Brain microvascular endothelial cell (primary cell): ENCODE data around the gene HTR3D.

Source experiments
- DNase-seq: peaks from one replicate; pipeline ENCODE4 v3.0.0-alpha.2; 2020
- H3K27ac ChIP-seq: fragments of 250-450 bp; sonication (Bioruptor Pico); 2 replicates; pipeline ENCODE4 v1.5.1; 2020; ENCODE audit warnings: mild to moderate bottlenecking, moderate library complexity
- H3K27me3 ChIP-seq: fragments of 250-450 bp; sonication (Bioruptor Pico); replicated peaks from 2 replicates; pipeline ENCODE4 v1.5.1; 2020; ENCODE audit warnings: mild to moderate bottlenecking
- H3K36me3 ChIP-seq: fragments of 250-450 bp; sonication (Bioruptor Pico); replicated peaks from 2 replicates; pipeline ENCODE4 v1.5.1; 2020; ENCODE audit warnings: mild to moderate bottlenecking
- H3K4me3 ChIP-seq: 2 replicates; pipeline ENCODE4 v1.5.1; 2011; ENCODE audit warnings: low read depth, mild to moderate bottlenecking, control low read depth, low read length, moderate library complexity
- in situ Hi-C: cut with HindIII; loops from 2 replicates; pipeline ENCODE4 v1.10.0; 2017; ENCODE audit warnings: low sequenced_read_pairs, low pct_ligation_motif_present
- TF ChIP-seq, protein P1 (sequence below): IDR thresholded peaks from 2 replicates; pipeline ENCODE4 v1.5.1; 2011; ENCODE audit warnings: low read depth, mild to moderate bottlenecking, moderate library complexity, low read length, control low read depth, inconsistent platforms; ENCODE audit errors: missing control alignments

The HTR3D gene

DNA sequence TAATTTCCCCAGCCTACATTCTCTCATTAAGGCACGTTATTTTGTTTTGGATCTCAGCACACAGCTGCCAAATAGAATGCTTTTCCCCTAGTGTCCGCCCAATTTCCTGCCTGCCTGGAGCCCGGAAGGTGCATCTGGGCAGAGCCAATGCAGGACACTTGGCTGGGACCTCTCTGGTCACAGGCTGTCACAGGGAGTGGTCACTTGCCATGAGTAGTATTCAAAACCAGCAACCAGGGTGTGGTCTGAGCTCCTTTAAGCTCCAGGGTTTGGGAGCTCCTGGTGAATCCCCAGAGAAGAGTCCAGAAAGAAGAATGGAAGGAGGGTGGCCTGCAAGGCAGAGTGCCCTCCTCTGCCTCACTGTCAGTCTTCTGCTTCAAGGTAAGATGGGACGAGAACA, 21.2 kb downstream of the HTR3D start, which contains the start of gene HTR3C:
Gene HTR3C, plus strand, starts transcription at position 281 of the 400 bp plus-strand sequence. Its CDS starts 34 bp downstream, at position 315.
- Histone ChIP-seq H3K27me3 (no peaks in the 10 kb centered on the region), H3K27ac (no peak within 1 kb of the TSS), H3K36me3 (no peaks in the 10 kb centered on the region), H3K4me3 (no peak within 1 kb of the TSS)
- TF ChIP-seq, protein P1, sequence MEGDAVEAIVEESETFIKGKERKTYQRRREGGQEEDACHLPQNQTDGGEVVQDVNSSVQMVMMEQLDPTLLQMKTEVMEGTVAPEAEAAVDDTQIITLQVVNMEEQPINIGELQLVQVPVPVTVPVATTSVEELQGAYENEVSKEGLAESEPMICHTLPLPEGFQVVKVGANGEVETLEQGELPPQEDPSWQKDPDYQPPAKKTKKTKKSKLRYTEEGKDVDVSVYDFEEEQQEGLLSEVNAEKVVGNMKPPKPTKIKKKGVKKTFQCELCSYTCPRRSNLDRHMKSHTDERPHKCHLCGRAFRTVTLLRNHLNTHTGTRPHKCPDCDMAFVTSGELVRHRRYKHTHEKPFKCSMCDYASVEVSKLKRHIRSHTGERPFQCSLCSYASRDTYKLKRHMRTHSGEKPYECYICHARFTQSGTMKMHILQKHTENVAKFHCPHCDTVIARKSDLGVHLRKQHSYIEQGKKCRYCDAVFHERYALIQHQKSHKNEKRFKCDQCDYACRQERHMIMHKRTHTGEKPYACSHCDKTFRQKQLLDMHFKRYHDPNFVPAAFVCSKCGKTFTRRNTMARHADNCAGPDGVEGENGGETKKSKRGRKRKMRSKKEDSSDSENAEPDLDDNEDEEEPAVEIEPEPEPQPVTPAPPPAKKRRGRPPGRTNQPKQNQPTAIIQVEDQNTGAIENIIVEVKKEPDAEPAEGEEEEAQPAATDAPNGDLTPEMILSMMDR, result no peak
- DNase-seq, result no peak
- in situ Hi-C loops, result no loop called here

DNA sequence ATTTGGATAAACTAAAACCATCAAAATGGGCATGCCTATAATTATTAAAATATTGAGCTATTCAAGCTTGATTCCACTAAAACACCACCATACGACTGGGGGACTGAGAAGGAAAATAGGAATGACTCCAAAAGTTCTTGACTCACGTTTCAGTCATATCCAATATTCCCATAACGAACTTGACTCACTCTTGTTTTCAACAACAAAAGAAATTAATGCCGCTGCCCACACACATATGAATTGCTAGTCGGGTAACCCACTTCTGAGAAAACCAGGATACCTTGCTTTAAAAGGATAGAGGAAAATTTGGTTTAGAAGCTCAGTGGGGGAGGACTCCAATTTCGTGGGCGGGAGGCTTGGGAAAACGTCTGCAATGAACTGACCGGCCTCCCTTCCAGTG, 26.5 kb downstream of the HTR3D start:
- Histone ChIP-seq H3K4me3 (no peak overlapping the region), H3K27ac (no peak overlapping the region), H3K36me3 (no peaks in the 10 kb centered on the region), H3K27me3 (no peaks in the 10 kb centered on the region)
- TF ChIP-seq, protein P1, result no peak
- no peak for DNase-seq
- in situ Hi-C loops, result no loop called here

DNA sequence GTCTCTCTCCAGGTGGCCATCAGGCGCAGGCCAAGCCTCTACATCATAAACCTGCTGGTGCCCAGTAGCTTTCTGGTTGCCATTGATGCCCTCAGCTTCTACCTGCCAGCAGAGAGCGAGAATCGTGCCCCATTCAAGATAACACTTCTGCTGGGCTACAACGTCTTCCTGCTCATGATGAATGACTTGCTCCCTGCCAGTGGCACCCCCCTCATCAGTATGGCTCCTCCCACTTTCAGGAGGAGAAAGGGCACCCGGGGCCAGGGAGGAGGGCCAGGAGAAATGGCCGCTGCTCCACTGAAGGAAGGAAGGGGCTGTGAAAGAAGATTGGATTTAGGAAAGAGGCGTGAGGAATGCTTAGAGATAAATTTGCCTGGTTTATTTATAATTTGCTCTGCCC, 27.9 kb downstream of the HTR3D start:
- Histone ChIP-seq H3K27me3 (no peaks in the 10 kb centered on the region), H3K36me3 (no peaks in the 10 kb centered on the region), H3K27ac (no peak overlapping the region), H3K4me3 (no peak overlapping the region)
- in situ Hi-C loops, result no loop called here
- DNase-seq, result no peak
- TF ChIP-seq, protein P1, result no peak

DNA sequence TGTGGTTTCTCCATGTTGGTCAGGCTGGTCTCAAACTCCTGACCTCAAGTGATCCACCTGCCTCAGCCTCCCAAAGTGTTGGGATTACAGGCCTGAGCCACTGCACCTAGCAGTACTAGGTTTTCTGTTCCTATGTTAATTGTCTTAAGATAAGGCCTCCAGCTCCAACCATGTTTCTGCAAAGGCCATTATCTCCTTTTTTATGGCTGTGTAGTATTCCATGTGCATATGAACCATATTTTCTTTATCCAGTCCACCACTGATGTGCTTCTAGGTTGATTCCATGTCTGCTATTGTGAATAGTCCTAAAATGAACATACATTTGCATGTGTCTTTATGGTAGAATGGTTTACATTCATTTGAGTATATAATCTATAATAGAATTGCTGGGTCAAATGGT, 31.1 kb downstream of the HTR3D start:
- DNase-seq, result no peak
- H3K36me3 ChIP-seq, result no peaks in the 10 kb centered on the region
- H3K4me3 ChIP-seq, result no peak overlapping the region
- no peak overlapping the region for H3K27ac ChIP-seq
- TF ChIP-seq, protein P1, result no peak
- in situ Hi-C loops, result no loop called here
- H3K27me3 ChIP-seq, result no peaks in the 10 kb centered on the region

DNA sequence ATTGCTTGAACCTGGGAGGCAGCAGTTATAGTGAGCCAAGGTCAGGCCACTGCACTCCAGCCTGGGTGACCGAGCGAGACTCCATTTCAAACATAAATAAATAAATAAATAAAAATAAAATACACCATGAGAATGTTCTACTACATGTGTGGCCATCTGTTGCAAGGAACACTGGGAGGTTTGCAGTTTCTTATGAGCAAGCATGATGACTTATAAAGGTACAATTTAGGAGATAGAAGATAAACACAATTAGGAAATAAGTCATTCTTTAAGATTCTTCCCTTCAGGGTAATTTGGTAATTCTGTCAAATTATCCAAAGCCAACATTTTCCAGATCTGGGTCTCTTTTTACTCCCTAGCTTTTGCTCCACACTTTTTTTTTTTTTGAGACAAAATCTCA, 34.7 kb downstream of the HTR3D start:
- Histone ChIP-seq H3K4me3 (no peak overlapping the region), H3K36me3 (no peaks in the 10 kb centered on the region), H3K27me3 (no peaks in the 10 kb centered on the region), H3K27ac (no peak overlapping the region)
- in situ Hi-C loops, result no loop called here
- TF ChIP-seq, protein P1, result no peak
- DNase-seq, result no peak

DNA sequence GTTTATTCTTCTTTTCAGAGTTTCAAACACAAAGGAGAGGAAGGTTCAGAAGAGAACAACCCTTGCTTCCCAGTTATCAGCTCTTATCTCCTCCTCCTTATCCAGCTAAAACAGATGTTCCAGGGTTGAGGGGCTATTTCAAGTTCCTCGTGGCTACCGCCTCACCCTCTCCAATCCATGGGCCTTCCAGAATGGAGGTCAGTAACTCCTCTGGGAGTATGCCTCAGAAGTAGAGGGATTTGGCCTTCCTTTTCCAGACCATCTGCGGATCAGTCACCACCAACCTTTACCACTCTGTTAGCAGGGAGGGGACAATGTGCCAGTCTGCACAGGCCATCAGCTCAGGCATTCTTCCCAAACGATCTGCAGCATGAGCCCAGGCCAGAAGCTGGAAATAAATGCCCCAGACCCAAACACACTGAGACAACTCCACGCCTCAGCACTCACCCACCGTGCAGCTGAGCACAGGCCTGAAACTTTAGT, 36.1 kb downstream of the HTR3D start:
- in situ Hi-C loops, result no loop called here
- TF ChIP-seq, protein P1, result no peak
- Histone ChIP-seq H3K36me3 (no peaks in the 10 kb centered on the region), H3K4me3 (no peak overlapping the region), H3K27ac (no peak overlapping the region), H3K27me3 (no peaks in the 10 kb centered on the region)
- no peak for DNase-seq
